Prostate gland (tissue), 2 donors: ENCODE results near the gene KLF7. TPM values are rescaled to one million over a fixed set of nuclear protein-coding genes. Genes with fewer than 3 reads are reported as not detected.

Experiments used
- DNase-seq: peaks from one replicate; pipeline ENCODE4 v3.0.0-alpha.2; 2019; ENCODE audit warnings: low spot score
- H3K27ac ChIP-seq, 2 donors: fragments of 200-600 bp; sonication (generic); 2 replicates each; pipeline ENCODE4 v1.5.1; 2017 to 2019
- H3K27me3 ChIP-seq: fragments of 200-600 bp; sonication (generic); replicated peaks from 2 replicates; pipeline ENCODE4 v1.5.1; 2019; ENCODE audit not compliant: insufficient read depth
- H3K36me3 ChIP-seq, 2 donors: fragments of 200-600 bp; sonication (generic); 1 replicate in 1 of 2; 2 replicates in 1 of 2; pipeline versions ENCODE4 v1.5.1 to v1.8.1; 2017 to 2019
- H3K4me1 ChIP-seq: fragments of 200-600 bp; sonication (generic); replicated peaks from 2 replicates; pipeline ENCODE4 v1.5.1; 2019
- H3K4me3 ChIP-seq, 2 donors: fragments of 200-600 bp; sonication (generic); 2 replicates each; pipeline ENCODE4 v1.5.1; 2017 to 2019
- H3K9me3 ChIP-seq: fragments of 200-600 bp; sonication (generic); 2 replicates; pipeline ENCODE4 v1.5.1; 2017
- POLR2A ChIP-seq: fragments of 450-650 bp; IDR thresholded peaks from one replicate; pipeline ENCODE4 v1.6.1; 2016; ENCODE audit warnings: antibody characterized with exemption, mild to moderate bottlenecking
- POLR2AphosphoS5 ChIP-seq: sonication (generic); formaldehyde crosslinking; IDR thresholded peaks from one replicate; pipeline ENCODE4 v1.6.1; 2017; ENCODE audit warnings: antibody characterized with exemption
- WGBS: methylation state at CpG from one replicate; pipeline ENCODE4 v1.1.5; 2018; 5-methylcytosine and 5-hydroxymethylcytosine counted together
- intact Hi-C: fragments of 100-400 bp; cut with DNase I; formaldehyde crosslinking; loops from one replicate; pipeline ENCODE4 v1.14.2; 2022
- total RNA-seq, 2 donors: library from RNA; depleted of rRNA; stranded (reverse); fragments of >200 nt; gene quantifications; one replicate each; pipeline ENCODE4 v1.1.0, GENCODE V29; 2016
- TF ChIP-seq, protein P1 (sequence below), 4 experiments: fragments of 200-600 bp in 2 of 4; fragments of 450-650 bp in 2 of 4; sonication (generic) in 2 of 4; IDR thresholded peaks; 1 replicate in 3 of 4; 2 replicates in 1 of 4; pipeline ENCODE4 v1.5.1; 2016 to 2019; ENCODE audit warnings: antibody characterized with exemption in 4 of 4, mild to moderate bottlenecking in 2 of 4, moderate library complexity in 2 of 4

Gene KLF7
- total RNA-seq, 2 donors from 2014 or later = 10.2 to 23.9 TPM

DNA sequence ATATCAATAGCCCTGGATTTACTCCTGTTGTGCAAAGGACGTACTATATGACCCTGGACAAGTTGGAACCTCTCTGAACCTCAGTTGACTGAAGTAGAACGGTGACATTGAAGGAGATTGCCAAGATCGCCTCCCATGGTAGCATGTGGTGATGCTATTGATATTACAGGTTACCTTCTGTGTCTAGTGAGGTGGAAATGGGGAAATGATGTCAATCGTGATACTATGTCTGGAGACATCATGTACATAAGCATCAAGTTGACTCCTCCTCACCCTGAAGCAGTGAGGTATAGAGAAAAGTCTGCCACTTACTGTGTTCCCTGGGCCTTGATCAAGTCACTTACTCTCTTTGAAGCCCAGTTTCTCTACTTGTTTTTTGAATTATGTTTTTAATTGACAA, 93.9 kb downstream of the KLF7 start:
- 87% methylated on average over 4 of the region's 4 CpGs for WGBS
- H3K36me3 ChIP-seq = no peaks in the 10 kb centered on the region
- no peaks in the 10 kb centered on the region for H3K4me1 ChIP-seq
- H3K9me3 ChIP-seq = no peaks in the 10 kb centered on the region
- intact Hi-C loops = no loop called here
- no peaks in the 10 kb centered on the region for H3K27me3 ChIP-seq
- TF ChIP-seq POLR2A = no peak
- TF ChIP-seq POLR2AphosphoS5 = no peak
- TF ChIP-seq, protein P1, sequence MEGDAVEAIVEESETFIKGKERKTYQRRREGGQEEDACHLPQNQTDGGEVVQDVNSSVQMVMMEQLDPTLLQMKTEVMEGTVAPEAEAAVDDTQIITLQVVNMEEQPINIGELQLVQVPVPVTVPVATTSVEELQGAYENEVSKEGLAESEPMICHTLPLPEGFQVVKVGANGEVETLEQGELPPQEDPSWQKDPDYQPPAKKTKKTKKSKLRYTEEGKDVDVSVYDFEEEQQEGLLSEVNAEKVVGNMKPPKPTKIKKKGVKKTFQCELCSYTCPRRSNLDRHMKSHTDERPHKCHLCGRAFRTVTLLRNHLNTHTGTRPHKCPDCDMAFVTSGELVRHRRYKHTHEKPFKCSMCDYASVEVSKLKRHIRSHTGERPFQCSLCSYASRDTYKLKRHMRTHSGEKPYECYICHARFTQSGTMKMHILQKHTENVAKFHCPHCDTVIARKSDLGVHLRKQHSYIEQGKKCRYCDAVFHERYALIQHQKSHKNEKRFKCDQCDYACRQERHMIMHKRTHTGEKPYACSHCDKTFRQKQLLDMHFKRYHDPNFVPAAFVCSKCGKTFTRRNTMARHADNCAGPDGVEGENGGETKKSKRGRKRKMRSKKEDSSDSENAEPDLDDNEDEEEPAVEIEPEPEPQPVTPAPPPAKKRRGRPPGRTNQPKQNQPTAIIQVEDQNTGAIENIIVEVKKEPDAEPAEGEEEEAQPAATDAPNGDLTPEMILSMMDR (IDR thresholded peaks at IDR 0.05) = no peak
- H3K27ac ChIP-seq = no peak overlapping the region
- no peak overlapping the region for H3K4me3 ChIP-seq
- no peak for DNase-seq

DNA sequence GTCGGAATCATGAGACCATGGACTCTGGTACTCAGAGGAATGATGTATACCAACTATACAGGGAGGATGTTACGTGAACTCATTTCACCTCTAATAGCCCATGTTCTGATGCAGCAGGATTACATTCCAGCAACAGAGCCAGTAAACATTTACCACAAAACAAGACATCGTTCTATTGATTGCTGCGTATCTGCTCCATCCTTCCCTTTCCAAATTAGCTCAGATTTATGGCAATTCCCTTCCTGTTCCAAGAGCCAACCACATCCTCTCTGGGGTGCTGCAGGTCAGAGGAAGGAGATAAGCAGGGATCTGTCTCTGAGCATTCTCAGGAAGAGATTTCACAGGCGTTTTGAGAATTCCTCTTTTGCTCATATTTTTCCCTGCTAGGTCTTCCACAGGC, 98.3 kb downstream of the KLF7 start:
- Histone ChIP-seq H3K4me3 (no peak overlapping the region), H3K36me3 (no peaks in the 10 kb centered on the region), H3K4me1 (no peaks in the 10 kb centered on the region), H3K9me3 (no peaks in the 10 kb centered on the region), H3K27ac (no peak overlapping the region), H3K27me3 (no peaks in the 10 kb centered on the region)
- intact Hi-C loops = no loop called here
- no peak for DNase-seq
- TF ChIP-seq POLR2A = no peak
- TF ChIP-seq, protein P1 (IDR thresholded peaks at IDR 0.05) = no peak
- no peak for TF ChIP-seq POLR2AphosphoS5
- WGBS = 59% methylated on average over 5 of the region's 5 CpGs

DNA sequence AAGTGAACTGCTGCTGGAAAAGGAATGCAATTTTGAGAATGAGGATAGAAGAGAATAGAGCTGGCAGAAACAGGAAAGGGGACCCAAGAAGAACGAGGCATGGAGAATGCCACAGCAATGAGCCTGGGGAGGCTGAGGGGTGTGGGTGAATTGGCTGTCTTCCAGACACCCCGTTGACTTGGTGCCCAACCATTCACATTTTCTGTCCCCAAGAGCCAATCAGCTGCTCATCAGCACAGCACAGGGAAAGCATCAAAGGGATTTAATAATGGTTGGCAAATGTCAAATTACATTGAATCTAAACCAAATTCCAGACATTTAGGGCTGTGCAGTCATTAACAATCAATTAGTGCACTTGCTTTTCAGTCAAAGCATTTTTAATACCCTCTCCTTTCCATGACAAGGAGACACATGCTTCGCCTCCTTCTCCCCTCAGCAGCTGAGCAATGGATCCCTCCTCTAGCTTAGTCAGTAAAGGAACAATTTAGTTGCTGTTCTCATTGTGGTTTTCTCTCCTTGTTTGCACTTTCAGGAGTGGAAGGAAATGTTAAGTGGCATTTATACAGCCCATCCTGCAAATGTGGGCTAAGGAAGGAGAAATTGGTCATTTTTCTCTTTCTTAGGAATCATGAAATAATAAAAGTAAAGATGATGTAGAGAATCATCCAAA, 98.8 kb downstream of the KLF7 start:
- no peak overlapping the region for H3K4me3 ChIP-seq
- WGBS = 39% methylated on average over 3 of the region's 3 CpGs
- no peak for DNase-seq
- no peaks in the 10 kb centered on the region for H3K4me1 ChIP-seq
- no peaks in the 10 kb centered on the region for H3K36me3 ChIP-seq
- H3K27ac ChIP-seq = no peak overlapping the region
- intact Hi-C loops = no loop called here
- TF ChIP-seq, protein P1 (IDR thresholded peaks at IDR 0.05) = no peak
- TF ChIP-seq POLR2AphosphoS5 (no peak), POLR2A (no peak)
- no peaks in the 10 kb centered on the region for H3K9me3 ChIP-seq
- H3K27me3 ChIP-seq = no peaks in the 10 kb centered on the region

DNA sequence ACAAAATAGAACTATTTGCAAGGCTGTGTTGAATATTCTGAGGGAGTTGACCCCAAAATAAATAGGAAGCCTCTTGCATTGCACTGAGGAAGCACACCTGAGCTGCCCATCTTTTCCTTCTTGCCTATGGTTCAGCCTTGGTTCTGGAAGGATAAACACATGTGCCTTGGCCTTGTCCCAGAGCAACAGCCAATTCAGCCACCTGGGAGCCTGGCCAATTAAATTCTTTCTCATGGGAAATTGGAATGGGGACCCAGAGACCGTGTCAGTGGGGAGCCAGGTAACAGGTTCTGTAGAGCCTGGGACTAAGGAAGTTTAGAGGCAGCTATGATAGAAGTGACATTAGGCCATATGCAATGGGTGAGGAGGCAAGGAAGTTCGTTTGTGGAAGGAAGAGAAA, 99.6 kb downstream of the KLF7 start:
- H3K4me1 ChIP-seq = no peaks in the 10 kb centered on the region

More for the DNA sequence above, 99.6 kb downstream of the KLF7 start:
- H3K27ac ChIP-seq = no peak overlapping the region
- WGBS = 55% methylated on average over 2 of the region's 2 CpGs
- H3K4me3 ChIP-seq = no peak overlapping the region
- intact Hi-C loops = no loop called here
- no peaks in the 10 kb centered on the region for H3K9me3 ChIP-seq
- no peaks in the 10 kb centered on the region for H3K27me3 ChIP-seq
- H3K36me3 ChIP-seq = no peaks in the 10 kb centered on the region
- DNase-seq = no peak
- TF ChIP-seq POLR2AphosphoS5 (no peak), POLR2A (no peak)
- TF ChIP-seq, protein P1 (IDR thresholded peaks at IDR 0.05) = no peak
